ENCODE results near the gene TFEB.

Gene TFEB

DNA sequence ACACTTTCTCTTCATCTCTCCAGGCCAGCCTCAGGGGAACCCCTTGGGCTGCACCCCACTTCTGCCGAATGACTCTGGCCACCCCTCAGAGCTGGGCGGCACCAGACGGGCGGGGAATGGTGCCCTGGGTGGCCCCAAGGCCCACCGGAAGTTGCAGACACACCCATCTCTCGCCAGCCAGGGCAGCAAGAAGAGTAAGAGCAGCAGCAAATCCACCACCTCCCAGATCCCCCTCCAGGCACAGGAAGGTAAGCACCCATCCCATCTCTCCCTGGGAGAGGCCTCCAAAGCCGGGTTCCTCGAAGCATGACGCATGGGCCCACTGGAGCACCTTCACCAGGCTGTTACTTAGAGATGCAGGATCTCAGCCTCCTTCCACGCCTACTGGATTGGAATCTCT is 85.8 kb downstream of the TFEB start:
- no peak for DNase-seq (ENCODE audit: low read depth)
- no peak overlapping the region for H3K4me3 ChIP-seq (ENCODE audit: low read depth, low read length)
- TF ChIP-seq, protein P1, sequence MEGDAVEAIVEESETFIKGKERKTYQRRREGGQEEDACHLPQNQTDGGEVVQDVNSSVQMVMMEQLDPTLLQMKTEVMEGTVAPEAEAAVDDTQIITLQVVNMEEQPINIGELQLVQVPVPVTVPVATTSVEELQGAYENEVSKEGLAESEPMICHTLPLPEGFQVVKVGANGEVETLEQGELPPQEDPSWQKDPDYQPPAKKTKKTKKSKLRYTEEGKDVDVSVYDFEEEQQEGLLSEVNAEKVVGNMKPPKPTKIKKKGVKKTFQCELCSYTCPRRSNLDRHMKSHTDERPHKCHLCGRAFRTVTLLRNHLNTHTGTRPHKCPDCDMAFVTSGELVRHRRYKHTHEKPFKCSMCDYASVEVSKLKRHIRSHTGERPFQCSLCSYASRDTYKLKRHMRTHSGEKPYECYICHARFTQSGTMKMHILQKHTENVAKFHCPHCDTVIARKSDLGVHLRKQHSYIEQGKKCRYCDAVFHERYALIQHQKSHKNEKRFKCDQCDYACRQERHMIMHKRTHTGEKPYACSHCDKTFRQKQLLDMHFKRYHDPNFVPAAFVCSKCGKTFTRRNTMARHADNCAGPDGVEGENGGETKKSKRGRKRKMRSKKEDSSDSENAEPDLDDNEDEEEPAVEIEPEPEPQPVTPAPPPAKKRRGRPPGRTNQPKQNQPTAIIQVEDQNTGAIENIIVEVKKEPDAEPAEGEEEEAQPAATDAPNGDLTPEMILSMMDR (IDR thresholded peaks at IDR 0.05; ENCODE audit: insufficient read depth, low read depth, low read length, missing control alignments): no peak

DNA sequence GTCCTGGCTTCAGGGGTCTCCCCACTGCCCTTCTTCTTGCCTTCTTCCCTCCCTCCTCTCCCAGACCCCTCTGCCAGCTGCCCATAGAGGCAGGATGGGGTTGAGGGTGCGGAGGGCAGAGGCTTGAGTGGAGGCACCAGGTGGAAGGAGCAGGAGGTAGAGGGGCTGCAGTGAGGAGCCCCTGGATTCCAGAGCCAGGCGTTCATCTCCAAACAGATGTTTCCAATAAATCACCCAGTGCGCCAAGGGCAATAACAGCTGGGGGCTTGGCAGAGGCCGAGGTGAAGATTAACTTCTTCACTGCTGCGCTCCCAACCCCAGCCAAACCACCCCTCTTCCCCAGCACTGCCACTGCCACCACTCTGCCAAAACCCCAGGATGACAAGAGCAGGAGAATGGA is 86.5 kb downstream of the TFEB start:
- H3K4me3 ChIP-seq (ENCODE audit: low read depth, low read length): no peak overlapping the region
- no peak for DNase-seq (ENCODE audit: low read depth)
- TF ChIP-seq, protein P1 (IDR thresholded peaks at IDR 0.05; ENCODE audit: insufficient read depth, low read depth, low read length, missing control alignments): no peak

DNA sequence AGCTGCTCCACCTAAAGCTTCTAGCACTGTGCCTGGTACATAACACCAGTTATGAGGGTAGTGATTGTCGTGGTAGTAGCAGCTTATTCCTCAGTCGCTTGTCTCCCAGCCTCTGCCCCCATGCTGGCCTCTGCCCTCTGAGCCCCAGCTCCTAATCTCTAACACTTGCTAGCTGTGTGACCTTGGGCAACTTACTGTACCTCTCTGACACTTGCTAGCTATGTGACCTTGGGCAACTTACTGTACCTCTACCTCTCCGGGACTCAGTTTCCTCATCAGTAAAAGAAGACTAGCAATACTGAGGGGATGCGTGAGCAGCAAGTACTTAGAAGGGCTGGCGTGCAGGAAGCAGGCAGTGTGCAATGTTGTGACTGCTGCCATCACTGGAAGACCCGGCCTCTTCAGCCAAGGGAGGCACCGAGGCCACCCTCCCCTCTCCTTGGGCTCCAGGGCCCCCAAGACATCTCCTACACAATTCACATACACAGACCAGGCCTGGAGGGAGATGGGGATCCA is 87.3 kb downstream of the TFEB start:
- TF ChIP-seq, protein P1 (IDR thresholded peaks at IDR 0.05; ENCODE audit: insufficient read depth, low read depth, low read length, missing control alignments): no peak
- no peak overlapping the region for H3K4me3 ChIP-seq (ENCODE audit: low read depth, low read length)

DNA sequence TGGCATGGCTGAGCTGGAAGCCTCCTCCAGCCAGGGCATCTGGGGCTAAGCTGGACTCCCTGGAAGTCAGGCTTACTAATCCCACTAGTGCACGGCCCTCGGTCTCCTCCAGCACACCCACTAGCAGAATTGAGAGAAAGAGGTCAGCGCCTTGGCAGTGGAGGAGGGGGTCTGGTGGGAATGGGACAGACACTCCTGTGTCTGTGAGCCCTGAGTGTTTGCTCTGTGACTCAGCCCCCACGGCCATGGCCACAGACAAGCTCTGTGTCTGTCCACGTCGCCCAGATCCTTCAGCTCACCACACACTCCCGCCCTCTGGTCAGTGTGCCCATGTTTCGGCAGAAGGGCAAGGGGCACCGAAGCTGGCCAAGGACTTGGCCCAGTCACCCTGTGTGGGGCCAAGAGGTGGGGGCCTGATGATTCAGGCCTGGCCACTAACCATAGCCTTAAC is 88.3 kb downstream of the TFEB start:
- TF ChIP-seq, protein P1 (IDR thresholded peaks at IDR 0.05; ENCODE audit: insufficient read depth, low read depth, low read length, missing control alignments): no peak
- DNase-seq (ENCODE audit: low read depth): no peak

More for the DNA sequence above, 87.3 kb downstream of the TFEB start:
- no peak for DNase-seq (ENCODE audit: low read depth)

DNA sequence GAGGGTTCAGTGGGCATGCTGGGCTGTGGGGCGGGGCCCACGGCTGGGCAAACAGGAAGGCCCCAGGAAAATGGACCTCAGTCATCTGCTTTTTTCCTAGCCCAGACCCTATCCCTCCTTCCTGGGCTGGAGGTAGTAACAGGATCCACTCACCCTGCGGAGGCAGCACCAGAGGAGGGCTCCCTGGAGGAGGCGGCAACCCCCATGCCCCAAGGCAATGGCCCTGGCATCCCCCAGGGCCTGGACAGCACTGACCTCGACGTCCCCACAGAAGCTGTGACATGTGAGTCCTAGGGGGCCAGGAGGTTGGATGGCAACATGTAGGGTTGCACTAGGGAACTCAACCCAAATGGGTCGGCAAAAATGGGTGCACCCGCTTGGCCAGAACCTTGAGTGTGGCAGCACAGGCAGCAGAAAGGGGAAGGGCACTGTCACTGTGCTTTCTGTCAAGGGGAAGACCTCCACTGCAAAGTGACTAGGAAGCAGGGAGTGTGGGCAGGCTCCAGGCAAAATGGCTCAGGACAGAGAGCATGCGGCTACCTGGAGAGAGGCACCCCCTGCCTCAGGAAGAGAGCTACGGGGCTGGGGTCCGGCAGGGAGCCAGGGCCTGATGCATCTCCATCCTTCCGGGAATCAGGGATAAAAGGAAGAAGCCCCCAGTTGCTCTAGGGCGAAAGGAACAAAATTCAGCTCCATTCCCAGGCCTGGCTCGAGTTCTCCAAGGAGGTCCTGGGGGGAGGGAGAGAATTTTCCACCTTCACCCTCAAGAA is 89.2 kb downstream of the TFEB start:
- TF ChIP-seq, protein P1 (IDR thresholded peaks at IDR 0.05; ENCODE audit: insufficient read depth, low read depth, low read length, missing control alignments): no peak
- no peak for DNase-seq (ENCODE audit: low read depth)
- H3K4me3 ChIP-seq (ENCODE audit: low read depth, low read length): no peak overlapping the region

More for the DNA sequence above, 88.3 kb downstream of the TFEB start:
- no peak overlapping the region for H3K4me3 ChIP-seq (ENCODE audit: low read depth, low read length)

DNA sequence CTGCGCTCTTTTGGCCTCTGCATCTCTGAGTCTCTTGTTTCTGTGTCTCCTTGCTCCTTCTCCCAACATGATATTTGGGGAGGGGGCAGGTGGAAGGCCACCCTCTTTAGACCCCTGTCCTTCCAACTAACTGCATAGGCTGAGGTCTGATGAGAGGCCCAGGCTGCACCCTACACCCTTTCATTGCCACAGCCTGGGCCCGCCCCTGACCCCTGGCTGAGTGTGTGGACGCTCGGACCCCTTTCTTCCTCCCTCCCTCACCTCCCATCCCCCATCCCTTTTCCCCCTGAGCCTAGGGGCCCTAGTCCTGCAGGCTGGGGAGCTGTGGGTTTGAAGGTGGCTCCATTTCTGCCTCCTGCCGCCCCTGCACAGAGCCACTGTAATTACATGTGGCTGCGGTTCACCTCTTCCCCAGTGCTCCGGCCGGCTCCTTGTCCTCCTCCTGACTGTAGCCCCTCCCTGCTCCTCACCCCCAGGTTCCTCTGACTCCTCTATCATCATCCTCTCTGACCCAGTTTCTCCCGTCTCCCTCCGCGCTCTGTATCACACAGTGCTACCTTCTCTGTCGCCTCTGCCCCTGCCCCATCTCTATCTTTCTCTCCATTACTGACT is 90.3 kb downstream of the TFEB start:
- no peak overlapping the region for H3K4me3 ChIP-seq (ENCODE audit: low read depth, low read length)
- no peak for DNase-seq (ENCODE audit: low read depth)
- TF ChIP-seq, protein P1 (IDR thresholded peaks at IDR 0.05; ENCODE audit: insufficient read depth, low read depth, low read length, missing control alignments): no peak
